Left ventricle myocardium superior (tissue), 1 donor: ENCODE data around the gene RTN4. TPM values are rescaled to one million over a fixed set of nuclear protein-coding genes. Genes with fewer than 3 reads are reported as not detected.
"Not testable (repeated sequence)": the region's sequence is repeated elsewhere in the genome, so short reads cannot be mapped to it uniquely, and the experiment has no call there.

ENCODE experiments used
- ATAC-seq: fragments of 200-7000 bp; cut with Tn5 transposase; one replicate; pipeline ENCODE4 v1.9.1; 2020; ENCODE audit warnings: mild to moderate bottlenecking, moderate library complexity
- DNase-seq: peaks from one replicate; pipeline ENCODE4 v3.0.0-alpha.2; 2020
- intact Hi-C: fragments of 100-400 bp; cut with micrococcal nuclease; formaldehyde crosslinking; loops from one replicate; pipeline ENCODE4 v1.11.0; 2022
- total RNA-seq: library from RNA; stranded (reverse); fragmentation: NEBNext Ultra II Directional; extraction: Animal tissue kit (Norgen Biotek cat#: 25700); gene quantifications from one replicate; pipeline ENCODE4 v1.2.1, GENCODE V29; 2021
- donor health status: DM: no; HTN: yes; CAD: no; lungs with severe emphysema.

Gene RTN4
- total RNA-seq, 1 donor from 2014 or later, result 43.5 TPM

DNA sequence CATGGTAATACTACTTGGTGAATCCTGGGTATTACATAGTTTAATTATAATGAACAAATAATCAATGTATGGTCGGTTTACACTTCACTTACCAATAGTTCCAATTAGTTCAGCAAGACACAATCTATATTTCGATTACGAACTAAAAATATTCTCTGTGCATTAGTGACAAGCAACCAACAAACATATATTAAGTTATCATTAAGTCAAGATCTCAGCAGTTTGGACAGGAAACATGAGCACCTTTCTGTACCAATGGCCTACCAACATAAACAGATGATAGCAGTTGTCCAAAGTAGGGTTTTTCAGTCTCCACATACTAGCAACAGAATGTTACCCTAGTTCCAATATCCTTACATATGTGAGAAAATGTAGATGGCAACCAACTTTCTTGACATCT lies 32.8 kb downstream of the RTN4 start:
- intact Hi-C loops, result no loop called here
- ATAC-seq (no peak), DNase-seq (no peak)

DNA sequence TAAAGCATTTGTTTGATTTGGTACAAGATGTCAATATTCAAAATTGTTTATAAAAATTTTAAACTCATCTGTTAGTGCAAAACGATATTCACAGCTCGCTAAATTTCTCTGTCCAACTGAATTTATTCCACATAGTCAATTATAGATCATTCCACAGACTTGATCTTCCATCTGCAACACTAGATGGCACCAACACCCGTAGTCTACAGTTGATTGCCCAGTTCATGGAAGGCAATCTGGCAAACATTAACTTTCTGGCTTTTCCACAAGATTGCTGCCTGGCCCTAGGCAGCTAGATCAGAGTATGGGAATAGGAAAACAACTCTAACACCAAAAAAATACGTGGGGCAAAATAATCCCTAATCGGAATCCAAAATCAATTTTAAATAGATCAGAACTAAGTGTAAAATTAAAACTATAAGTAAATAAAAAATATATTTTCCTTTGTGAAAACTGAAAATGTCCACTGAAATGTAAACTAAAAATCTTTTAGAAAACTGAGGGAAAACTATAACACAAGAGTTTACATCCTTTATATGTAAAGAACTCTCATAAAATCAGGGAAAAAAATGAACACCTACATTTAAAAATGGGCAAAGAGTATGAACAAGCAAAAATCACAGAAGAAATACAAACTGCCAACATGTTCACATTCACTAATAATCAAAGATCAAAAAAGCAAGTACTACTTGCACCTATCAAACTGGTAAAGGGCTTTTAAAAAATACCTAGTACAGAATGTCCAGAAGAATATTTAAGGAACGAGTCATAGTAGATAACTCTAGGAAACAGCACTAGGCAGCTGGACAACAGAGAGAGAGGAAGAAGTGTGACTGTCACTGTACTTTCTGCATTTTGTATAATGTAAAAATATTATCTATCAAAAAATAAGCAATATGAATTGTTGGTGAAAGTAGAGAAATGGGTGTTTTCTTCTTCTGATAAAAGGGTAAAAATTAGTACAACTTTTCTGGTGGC lies 35.0 kb downstream of the RTN4 start:
- DNase-seq, result no peak
- peak; percentile 81 for ATAC-seq
- intact Hi-C loops, result loop anchor here (2.0 kb wide), 1 partner anchor 162 kb away; no protein-coding TSS in a partner anchor

DNA sequence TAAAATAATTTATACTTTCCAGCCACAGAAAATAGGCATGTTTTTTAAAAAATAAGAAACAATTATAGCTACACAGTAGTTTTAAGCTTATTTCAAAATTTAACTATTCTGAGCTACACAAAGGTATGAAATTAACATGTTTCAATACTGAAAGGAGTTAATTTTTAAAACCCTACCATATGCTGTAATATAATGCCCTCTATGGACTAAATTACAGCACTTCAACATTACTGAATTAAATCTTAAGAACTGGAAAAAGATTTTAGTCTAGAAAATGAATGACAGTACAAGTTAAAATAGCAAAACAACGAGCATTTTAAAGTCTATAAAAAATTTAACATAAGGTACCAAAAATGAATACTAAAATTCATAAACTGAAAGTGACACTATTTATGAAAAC lies 36.3 kb downstream of the RTN4 start:
- DNase-seq (no peak), ATAC-seq (no peak)
- intact Hi-C loops, result loop anchor here (2.0 kb wide), 1 partner anchor 163 kb away; no protein-coding TSS in a partner anchor

DNA sequence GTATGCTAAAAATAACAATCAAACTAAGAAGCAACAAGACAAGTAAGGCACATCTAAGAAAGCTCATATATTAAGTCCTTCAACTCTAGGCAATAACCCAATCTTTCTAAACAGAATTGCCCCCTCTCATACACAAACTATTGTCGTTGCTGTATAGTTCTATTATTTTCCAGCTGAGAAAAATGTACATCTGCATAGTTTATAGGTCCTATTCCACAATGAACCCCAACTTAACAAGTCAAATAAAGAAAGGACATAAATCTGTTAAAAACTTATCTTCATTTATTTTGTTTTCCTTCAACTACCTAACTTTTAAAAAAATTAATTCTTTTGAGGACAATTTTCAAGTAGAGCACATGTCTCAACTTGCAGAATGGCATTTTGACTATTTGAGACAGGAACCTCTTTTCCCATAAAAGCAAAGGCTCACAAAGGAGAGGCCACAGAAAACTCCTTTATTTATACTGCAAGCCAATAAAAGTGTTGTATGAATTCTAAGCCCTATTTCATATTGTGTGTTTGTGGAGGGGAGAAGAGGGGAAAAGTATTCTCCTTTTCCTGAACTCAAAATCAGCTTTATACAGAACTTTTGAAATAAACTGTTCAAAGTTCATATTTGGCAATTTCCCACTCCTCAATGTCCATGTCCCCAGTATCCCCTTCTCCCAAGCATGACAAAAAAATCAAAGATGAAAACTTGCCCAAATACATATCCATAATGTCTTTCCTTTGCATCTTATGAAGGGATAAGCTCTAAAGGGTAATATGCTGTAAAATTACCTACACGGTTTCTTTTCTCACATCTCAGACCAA lies 37.4 kb downstream of the RTN4 start:
- intact Hi-C loops, result no loop called here
- ATAC-seq (no peak), DNase-seq (no peak)

DNA sequence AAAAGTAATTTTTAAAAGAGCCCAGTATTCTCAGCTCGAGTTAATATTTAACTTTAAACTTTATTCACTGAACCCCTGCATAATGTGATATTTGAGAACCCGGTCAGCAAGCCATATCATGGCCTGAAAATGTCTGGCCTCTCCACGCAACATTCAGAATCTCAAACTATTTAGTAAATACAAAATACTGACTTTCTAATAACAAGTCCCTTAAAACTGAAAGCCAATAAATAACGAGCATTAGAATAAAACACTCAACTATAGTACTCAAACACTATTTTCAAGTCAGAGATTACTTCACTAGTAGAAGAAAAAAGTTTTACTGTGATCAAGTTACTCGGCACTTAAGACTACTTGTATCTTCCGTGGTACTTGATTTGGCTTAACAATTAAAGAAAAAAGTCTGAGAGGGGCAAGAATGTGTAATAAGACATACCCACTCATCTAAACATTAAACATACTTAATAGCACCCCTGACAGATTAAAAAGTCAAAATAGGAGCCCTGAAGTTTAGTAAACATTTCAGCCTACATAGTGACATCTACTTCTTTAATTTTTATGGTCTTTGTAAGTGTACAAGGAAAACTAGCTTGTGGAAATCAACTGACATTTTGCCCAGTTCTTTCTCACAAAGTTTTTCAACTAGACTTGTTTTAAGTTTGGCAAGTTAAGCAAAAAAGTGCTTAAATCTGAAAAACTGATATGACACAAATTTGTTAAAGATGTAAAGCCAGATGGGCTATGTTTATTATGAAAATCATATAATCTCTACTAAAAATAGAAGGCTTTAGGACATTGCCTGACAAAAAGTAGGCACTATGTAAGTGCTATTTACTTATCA lies 38.2 kb downstream of the RTN4 start:
- intact Hi-C loops, result no loop called here
- no peak for ATAC-seq
- DNase-seq, result no peak

DNA sequence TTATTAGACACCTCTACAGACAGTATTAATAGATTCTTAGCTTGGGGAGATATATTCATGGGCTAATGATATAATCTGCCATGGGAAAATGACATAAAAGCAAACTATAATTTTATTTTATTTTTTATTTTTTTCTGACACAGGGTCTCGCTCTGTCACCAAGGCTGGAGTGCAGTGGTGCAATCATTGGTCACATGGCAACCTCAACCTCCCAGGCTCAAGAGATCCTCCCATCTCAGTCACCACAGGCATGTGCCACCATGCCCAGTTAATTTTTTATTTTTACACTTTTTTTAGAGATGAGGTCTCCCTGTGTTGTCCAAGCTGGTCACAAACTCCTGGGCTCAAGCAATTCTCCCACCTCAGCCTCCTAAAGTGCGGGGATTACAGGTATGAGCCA lies 39.3 kb downstream of the RTN4 start:
- ATAC-seq (peak; percentile 56), DNase-seq (no peak)
- intact Hi-C loops, result no loop called here

DNA sequence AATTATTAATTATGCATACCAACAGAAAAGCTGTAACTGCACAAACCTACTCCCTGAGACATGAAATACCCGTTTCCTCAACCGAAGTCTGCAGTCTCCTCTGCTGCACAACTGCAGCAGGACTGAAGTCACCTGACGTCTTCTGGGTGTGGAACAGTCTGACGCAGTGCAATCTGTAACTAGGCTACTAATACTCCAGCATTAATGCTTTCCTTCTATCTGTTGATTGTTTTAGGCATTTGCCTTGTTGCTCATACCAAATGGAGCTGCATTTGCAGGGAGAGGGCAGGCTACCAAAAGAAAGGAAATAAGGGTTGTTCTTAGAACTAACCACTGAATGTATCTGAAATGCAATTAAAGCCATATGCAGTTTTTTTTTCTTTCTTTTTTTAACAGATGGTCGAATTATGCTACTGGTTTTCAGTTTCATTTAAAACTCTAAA lies 40.1 kb downstream of the RTN4 start:
- ATAC-seq (peak; percentile 84), DNase-seq (no peak)
- intact Hi-C loops, result no loop called here

DNA sequence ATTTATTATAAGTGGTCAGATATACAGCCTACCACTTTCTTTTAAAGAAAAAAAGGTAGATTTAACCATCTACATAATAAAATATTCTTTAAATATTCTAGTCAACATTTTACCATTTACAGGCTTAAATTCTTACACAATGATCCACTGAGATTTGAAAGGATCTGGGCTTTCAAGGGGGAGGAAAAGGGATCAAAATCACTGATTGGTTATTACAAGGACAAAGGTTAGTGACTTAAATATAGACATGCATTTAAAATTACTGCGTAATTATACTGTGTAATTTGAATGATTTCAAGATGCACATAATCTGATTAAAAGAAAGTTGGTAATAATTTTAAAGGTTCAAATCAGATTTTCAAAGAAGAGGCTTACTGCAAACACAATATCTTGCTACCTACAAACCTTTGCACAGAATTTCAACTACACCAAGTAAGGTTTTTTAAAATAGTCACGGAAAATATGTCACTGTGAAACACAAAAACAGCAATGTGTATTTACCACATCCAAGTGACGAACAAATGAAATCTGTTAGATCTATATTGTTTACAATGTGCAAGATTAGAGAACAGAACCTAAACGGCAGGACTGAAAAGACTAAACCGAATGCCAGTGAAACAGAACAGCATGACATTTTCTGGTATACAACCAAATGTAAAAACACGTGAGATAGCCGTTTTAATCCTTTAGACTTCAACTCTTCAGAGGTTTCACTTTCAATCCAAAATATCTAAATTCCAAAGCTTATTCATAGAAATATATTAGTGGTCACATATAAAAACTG lies 40.8 kb downstream of the RTN4 start:
- no peak for DNase-seq
- intact Hi-C loops, result no loop called here
- ATAC-seq, result no peak

DNA sequence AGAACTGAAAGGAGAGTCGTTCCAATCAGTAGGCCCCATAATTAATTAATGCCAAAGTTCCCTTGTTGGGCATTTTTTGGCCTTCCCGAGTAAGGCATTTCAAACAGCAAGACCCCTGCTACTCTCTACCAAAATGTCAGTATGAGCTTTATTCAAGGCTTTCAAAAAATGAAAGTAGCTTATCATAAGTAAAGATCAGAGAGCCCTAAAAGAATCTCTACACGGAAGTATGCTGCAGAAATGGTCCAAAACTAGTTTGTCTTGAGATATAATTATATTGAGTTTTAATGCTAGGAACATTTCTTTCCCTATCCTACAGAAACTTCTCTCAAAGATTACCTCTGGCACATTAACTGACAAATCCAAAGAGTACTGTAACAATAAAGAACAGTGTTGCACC lies 43.9 kb downstream of the RTN4 start:
- intact Hi-C loops, result no loop called here
- no peak for ATAC-seq
- DNase-seq, result no peak

DNA sequence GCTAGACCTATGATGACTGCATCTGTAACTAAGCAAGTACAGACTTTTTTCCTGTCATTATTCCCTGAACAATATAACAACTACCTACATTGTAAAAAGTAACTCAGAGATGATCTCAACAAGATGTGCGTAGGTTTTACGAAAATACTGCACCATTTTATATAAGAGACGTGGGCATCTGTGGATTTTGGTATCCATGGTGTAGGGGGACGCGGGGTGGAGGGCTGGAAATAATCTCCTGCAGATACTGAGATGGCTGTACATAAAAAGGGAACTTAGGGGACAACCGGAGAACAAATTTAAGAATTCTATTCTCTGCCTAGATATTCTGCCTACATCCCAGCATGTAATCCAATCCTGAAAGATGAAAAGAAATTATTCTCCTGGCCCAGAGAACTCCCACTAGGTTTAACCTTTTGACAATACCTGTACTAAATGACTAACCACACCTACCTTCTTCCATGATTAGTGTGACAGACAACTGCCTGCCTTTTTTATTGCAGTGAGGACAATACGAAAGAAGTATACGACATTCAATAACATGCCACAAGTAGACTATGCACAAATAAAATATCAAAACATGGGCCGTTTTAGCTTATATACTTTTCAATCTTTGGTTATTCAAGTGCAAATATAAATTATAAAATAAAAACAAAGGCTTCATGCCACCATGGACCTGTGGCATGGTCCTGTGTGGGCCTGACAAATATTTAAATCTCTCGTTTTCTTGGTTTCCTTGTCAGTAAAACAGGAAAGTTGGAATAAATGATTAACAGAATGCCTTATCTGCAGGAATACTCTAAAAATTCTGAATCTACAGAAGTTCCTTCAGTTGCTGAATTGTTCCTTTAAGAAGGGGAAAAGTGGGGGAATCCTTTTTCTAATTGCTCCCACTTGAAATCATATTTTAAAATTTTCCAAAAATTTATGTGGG lies 46.3 kb downstream of the RTN4 start:
- ATAC-seq (no peak), DNase-seq (no peak)
- intact Hi-C loops, result no loop called here

DNA sequence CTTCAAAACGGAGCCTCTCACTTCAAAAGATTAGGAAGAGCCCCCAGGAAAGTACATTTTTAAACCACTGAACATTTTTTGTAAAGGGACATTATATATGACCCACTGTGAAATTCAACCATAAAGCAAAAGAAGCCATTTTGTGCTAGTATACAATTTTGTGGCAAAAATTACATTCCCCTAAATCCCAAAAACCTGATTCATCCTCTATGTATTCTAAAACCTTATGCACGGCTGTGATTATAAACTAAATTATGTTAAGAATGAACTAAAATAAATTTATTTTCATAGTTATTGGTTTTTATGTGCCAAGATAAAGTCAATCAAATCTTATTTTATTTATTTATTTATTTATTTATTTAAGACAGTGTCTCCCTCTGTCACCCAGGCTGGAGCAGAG lies 48.5 kb downstream of the RTN4 start:
- intact Hi-C loops, result no loop called here
- DNase-seq, result no peak
- no peak for ATAC-seq

DNA sequence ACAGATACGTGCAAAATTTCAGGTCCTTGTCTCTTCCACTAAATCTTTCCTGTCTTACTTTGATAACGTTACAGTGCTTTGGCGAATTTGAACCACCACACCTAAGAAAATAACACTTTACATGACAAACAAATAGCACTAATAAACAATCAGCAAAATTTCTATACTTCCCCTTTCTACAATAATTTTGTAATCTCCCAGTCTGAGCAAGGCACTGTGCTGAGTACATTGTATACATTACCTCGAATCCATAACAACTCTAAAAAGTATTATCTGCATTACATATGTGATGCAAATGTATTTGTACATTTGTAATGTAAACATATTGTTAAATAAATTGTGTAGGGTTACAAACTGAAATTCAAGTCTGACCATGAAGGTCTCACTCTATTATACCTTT lies 49.9 kb downstream of the RTN4 start:
- no peak for DNase-seq
- ATAC-seq, result no peak
- intact Hi-C loops, result no loop called here

DNA sequence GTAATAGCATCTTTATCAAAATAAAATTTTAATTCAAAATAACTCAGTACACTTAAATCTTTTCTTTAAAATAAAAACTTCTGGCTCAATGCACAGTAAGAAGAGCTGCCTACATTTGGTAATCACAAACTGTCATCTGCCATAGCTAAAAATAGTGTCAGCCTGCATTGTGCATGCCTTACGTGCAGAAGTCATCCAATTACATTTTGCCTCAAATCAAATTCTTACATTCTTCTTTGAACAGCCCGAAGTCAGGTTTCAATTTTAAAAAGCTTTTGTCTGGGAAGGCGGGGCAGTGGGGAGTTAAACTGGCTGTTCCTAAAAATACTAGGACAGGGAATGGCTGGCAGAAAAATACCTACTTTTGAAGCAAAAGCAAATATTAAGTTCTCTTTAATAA lies 51.1 kb downstream of the RTN4 start:
- peak; percentile 45 for ATAC-seq
- intact Hi-C loops, result no loop called here
- DNase-seq, result no peak

DNA sequence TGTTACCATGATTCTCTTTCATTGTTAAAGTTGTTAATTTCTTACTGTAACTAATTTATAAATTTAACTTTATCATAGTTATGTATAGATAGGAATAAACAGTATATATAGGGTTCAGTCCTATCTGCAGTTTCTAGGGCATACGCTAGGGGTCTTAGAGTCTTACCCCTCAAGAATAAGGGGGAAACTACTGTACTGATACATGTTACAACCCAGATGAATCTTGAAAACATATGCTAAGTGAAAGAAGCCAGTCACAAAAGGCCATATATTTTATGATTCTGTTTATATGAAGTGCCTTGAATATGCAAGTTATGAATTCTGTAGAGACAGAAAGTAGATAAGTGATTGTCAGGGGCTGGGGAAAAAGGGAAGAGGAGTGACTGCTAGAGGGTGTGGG lies 52.4 kb downstream of the RTN4 start:
- ATAC-seq (no peak), DNase-seq (no peak)
- intact Hi-C loops, result no loop called here

DNA sequence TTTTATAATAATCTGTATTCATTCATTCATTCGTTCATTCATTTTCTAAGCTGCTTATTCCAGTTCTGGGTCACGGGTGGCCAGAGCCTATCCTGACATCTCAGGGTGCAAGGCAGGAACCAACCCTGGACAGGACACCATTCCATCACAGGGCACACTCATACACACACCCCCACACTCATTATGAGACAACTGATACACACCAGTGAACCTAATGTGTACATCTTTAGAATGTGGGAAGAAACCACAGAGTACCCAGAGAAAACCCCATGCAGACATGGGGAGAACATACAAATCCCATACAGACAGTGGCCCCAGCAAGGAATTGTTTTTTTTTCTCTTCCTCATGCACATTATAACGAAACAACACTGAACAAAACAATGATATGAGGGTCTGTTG lies 54.7 kb downstream of the RTN4 start:
- ATAC-seq, result no peak
- DNase-seq, result no peak
- intact Hi-C loops, result no loop called here

DNA sequence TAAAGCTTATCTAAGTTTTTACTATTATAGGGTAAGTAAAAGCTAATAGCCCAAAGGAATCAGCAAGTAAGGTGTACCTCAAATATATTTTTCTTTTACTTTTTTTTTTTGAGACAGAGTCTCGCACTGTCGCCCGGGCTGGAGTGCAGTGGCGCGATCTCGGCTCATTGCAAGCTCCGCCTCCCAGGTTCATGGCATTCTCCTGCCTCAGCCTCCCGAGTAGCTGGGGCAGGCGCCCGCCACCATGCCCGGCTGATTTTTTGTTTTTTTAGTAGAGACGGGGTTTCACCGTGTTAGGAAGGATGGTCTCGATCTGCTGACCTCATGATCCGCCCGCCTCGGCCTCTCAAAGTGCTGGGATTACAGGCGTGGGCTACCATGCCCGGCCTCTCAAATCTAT lies 59.6 kb downstream of the RTN4 start:
- intact Hi-C loops, ATAC-seq, DNase-seq: not testable (repeated sequence)

DNA sequence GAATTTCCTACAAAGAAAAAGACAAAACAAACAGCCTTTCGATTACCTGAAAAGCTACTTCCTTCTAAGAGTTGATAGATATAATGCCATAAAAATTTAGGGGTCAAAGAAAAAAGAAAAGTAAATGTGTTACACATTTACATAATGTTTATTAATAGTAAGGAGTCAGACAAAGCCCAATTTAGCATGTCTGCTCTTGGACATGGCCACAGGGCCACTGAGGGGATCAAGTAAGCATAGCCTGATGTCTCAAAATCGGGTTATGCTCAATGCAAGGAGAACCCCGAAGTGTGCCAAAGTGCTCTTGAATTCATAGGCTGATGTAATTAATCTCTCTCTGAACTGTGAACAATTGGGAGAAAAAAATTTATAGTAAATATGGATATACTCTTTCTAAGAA lies 61.6 kb downstream of the RTN4 start:
- DNase-seq (no peak), ATAC-seq (no peak)
- intact Hi-C loops, result no loop called here

DNA sequence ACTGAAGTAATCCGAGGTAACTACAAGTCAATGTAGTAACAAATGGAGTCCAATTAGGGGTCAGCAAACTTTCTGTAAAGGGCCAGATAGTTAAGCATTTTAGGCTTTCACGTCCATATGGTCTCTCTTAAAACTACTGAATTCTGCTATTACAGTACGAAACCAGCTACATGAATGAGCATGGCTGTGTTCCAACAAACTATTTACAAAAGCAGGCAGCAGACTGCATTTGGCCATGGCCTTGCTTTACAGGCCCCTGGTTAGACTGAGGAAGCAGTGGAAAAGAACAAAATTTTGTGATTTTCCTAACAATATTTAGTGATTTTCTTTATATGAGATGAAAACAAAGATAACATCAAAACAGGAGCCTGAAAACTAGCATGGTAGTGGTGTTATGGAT lies 64.0 kb downstream of the RTN4 start:
- ATAC-seq (no peak), DNase-seq (no peak)
- intact Hi-C loops, result no loop called here
